Endothelial cell of umbilical vein (primary cell): Measurements from ENCODE around the gene CELF2.

Source experiments
- EZH2 ChIP-seq: IDR thresholded peaks from 2 replicates; pipeline ENCODE4 v1.6.1; 2012; ENCODE audit warnings: borderline replicate concordance, low read depth, mild to moderate bottlenecking, moderate library complexity, low read length, inconsistent platforms; ENCODE audit not compliant: severe bottlenecking
- MAX ChIP-seq: IDR thresholded peaks from 2 replicates; pipeline ENCODE4 v1.6.1; 2011; ENCODE audit not compliant: insufficient read depth, insufficient read length
- MYC ChIP-seq: IDR thresholded peaks from one replicate; pipeline ENCODE4 v1.6.1; 2011; ENCODE audit warnings: mild to moderate bottlenecking, low read depth, low read length
- POLR2A ChIP-seq: IDR thresholded peaks from 2 replicates; pipeline ENCODE4 v1.6.1; 2012; ENCODE audit warnings: low read depth, mild to moderate bottlenecking, control low read depth, low read length
- POLR2AphosphoS5 ChIP-seq: IDR thresholded peaks from 2 replicates; pipeline ENCODE4 v1.6.1; 2012; ENCODE audit warnings: low read depth, mild to moderate bottlenecking, control low read depth, low read length, moderate library complexity; ENCODE audit not compliant: insufficient read depth
- TF ChIP-seq, protein P1 (sequence below), 2 donors: IDR thresholded peaks; 1 replicate in 1 of 2; 2 replicates in 1 of 2; pipeline ENCODE4 v1.5.1; 2011; ENCODE audit warnings: low read length in 2 of 2, mild to moderate bottlenecking in 2 of 2, moderate library complexity in 2 of 2, control low read depth in 1 of 2, inconsistent platforms in 1 of 2, low read depth in 1 of 2; ENCODE audit not compliant: insufficient read depth in 1 of 2; ENCODE audit errors: extremely low read depth in 1 of 2

GRCh38 chr10:11279314-11279713, 261.6 kb downstream of the CELF2 start:
- TF ChIP-seq MYC (no peak), POLR2AphosphoS5 (no peak), POLR2A (no peak), EZH2 (no peak), MAX (no peak)
- TF ChIP-seq, protein P1, sequence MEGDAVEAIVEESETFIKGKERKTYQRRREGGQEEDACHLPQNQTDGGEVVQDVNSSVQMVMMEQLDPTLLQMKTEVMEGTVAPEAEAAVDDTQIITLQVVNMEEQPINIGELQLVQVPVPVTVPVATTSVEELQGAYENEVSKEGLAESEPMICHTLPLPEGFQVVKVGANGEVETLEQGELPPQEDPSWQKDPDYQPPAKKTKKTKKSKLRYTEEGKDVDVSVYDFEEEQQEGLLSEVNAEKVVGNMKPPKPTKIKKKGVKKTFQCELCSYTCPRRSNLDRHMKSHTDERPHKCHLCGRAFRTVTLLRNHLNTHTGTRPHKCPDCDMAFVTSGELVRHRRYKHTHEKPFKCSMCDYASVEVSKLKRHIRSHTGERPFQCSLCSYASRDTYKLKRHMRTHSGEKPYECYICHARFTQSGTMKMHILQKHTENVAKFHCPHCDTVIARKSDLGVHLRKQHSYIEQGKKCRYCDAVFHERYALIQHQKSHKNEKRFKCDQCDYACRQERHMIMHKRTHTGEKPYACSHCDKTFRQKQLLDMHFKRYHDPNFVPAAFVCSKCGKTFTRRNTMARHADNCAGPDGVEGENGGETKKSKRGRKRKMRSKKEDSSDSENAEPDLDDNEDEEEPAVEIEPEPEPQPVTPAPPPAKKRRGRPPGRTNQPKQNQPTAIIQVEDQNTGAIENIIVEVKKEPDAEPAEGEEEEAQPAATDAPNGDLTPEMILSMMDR (IDR thresholded peaks at IDR 0.05; ENCODE audit: extremely low read depth in 1 of 2, insufficient read depth in 1 of 2, low read depth in 1 of 2, low read length in 2 of 2) = no peak
